ENCODE data around the gene ANKMY2.

Gene ANKMY2

GRCh38 chr7:16626388-16626787 is 19.2 kb downstream of the ANKMY2 start:
- no peaks in the 10 kb centered on the region for H3K79me2 ChIP-seq (ENCODE audit: control insufficient read depth, low read length)
- H3K4me1 ChIP-seq (ENCODE audit: control insufficient read depth, low read length), result no peaks in the 10 kb centered on the region
- no peak for TF ChIP-seq EZH2phosphoT487 (IDR thresholded peaks at IDR 0.05; ENCODE audit: borderline replicate concordance, low read length)
- TF ChIP-seq, protein P1, sequence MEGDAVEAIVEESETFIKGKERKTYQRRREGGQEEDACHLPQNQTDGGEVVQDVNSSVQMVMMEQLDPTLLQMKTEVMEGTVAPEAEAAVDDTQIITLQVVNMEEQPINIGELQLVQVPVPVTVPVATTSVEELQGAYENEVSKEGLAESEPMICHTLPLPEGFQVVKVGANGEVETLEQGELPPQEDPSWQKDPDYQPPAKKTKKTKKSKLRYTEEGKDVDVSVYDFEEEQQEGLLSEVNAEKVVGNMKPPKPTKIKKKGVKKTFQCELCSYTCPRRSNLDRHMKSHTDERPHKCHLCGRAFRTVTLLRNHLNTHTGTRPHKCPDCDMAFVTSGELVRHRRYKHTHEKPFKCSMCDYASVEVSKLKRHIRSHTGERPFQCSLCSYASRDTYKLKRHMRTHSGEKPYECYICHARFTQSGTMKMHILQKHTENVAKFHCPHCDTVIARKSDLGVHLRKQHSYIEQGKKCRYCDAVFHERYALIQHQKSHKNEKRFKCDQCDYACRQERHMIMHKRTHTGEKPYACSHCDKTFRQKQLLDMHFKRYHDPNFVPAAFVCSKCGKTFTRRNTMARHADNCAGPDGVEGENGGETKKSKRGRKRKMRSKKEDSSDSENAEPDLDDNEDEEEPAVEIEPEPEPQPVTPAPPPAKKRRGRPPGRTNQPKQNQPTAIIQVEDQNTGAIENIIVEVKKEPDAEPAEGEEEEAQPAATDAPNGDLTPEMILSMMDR (IDR thresholded peaks at IDR 0.05; ENCODE audit: low read depth, low read length, poor library complexity, severe bottlenecking), result no peak
- H3K4me2 ChIP-seq (ENCODE audit: low read length), result no peak overlapping the region
- H3K4me3 ChIP-seq (ENCODE audit: low read length), result no peak overlapping the region
- H4K20me1 ChIP-seq (ENCODE audit: control insufficient read depth, insufficient read depth, low read depth, low read length), result no peaks in the 10 kb centered on the region
- peaks cover 15% of the 10 kb centered on the region for H3K36me3 ChIP-seq (ENCODE audit: control insufficient read depth, low read length)
- H3K27ac ChIP-seq (ENCODE audit: low read depth, low read length), result no peak overlapping the region
- no peaks in the 10 kb centered on the region for H3K9me2 ChIP-seq (replicated peaks; ENCODE audit: control insufficient read depth, low read length)
- H3F3A ChIP-seq (ENCODE audit: control insufficient read depth, insufficient read depth), result no peaks in the 10 kb centered on the region
- no peaks in the 10 kb centered on the region for H3K9me3 ChIP-seq (ENCODE audit: control insufficient read depth, insufficient read depth, low read length)
- no peaks in the 10 kb centered on the region for H3K27me3 ChIP-seq (ENCODE audit: control insufficient read depth, low read length)

- no peaks in the 10 kb centered on the region for H3K9me3 ChIP-seq (ENCODE audit: control insufficient read depth, insufficient read depth, low read length)
- no peaks in the 10 kb centered on the region for H4K20me1 ChIP-seq (ENCODE audit: control insufficient read depth, insufficient read depth, low read depth, low read length)
- H3K4me1 ChIP-seq (ENCODE audit: control insufficient read depth, low read length), result peaks cover 7% of the 10 kb centered on the region
- peaks cover 19% of the 10 kb centered on the region for H3K36me3 ChIP-seq (ENCODE audit: control insufficient read depth, low read length)
- H3K27ac ChIP-seq (ENCODE audit: low read depth, low read length), result no peak overlapping the region
- H3K4me3 ChIP-seq (ENCODE audit: low read length), result no peak overlapping the region
- H3K9me2 ChIP-seq (replicated peaks; ENCODE audit: control insufficient read depth, low read length), result no peaks in the 10 kb centered on the region
- H3K4me2 ChIP-seq (ENCODE audit: low read length), result no peak overlapping the region
- no peaks in the 10 kb centered on the region for H3K27me3 ChIP-seq (ENCODE audit: control insufficient read depth, low read length)
- H3F3A ChIP-seq (ENCODE audit: control insufficient read depth, insufficient read depth), result no peaks in the 10 kb centered on the region
- no peaks in the 10 kb centered on the region for H3K79me2 ChIP-seq (ENCODE audit: control insufficient read depth, low read length)
- no peak for TF ChIP-seq EZH2phosphoT487 (IDR thresholded peaks at IDR 0.05; ENCODE audit: borderline replicate concordance, low read length)
- TF ChIP-seq, protein P1 (IDR thresholded peaks at IDR 0.05; ENCODE audit: low read depth, low read length, poor library complexity, severe bottlenecking), result no peak
These were observed 25.6 kb downstream of the ANKMY2 start for GRCh38 chr7:16619979-16620408.

- H3K4me1 ChIP-seq (ENCODE audit: control insufficient read depth, low read length), result peaks cover 7% of the 10 kb centered on the region
- no peaks in the 10 kb centered on the region for H3K27me3 ChIP-seq (ENCODE audit: control insufficient read depth, low read length)
- no peak for TF ChIP-seq EZH2phosphoT487 (IDR thresholded peaks at IDR 0.05; ENCODE audit: borderline replicate concordance, low read length)
- TF ChIP-seq, protein P1 (IDR thresholded peaks at IDR 0.05; ENCODE audit: low read depth, low read length, poor library complexity, severe bottlenecking), result no peak
- no peaks in the 10 kb centered on the region for H3K79me2 ChIP-seq (ENCODE audit: control insufficient read depth, low read length)
- H3K4me3 ChIP-seq (ENCODE audit: low read length), result no peak overlapping the region
- H3K9me2 ChIP-seq (replicated peaks; ENCODE audit: control insufficient read depth, low read length), result no peaks in the 10 kb centered on the region
- H3K4me2 ChIP-seq (ENCODE audit: low read length), result no peak overlapping the region
- H3K27ac ChIP-seq (ENCODE audit: low read depth, low read length), result no peak overlapping the region
- H4K20me1 ChIP-seq (ENCODE audit: control insufficient read depth, insufficient read depth, low read depth, low read length), result no peaks in the 10 kb centered on the region
- no peaks in the 10 kb centered on the region for H3F3A ChIP-seq (ENCODE audit: control insufficient read depth, insufficient read depth)
- 0 out of 2 replicates have a peak, but pooled peaks cover 3% of the 10 kb centered on the region for H3K36me3 ChIP-seq (ENCODE audit: control insufficient read depth, low read length)
- no peaks in the 10 kb centered on the region for H3K9me3 ChIP-seq (ENCODE audit: control insufficient read depth, insufficient read depth, low read length)
These were observed 29.0 kb downstream of the ANKMY2 start for GRCh38 chr7:16616542-16616941.

Data from DOHH2 (cell line).